DOHH2 (cell line): ENCODE results near the gene VSIG8.

Experiments used
- H3F3A ChIP-seq: fragments of 200-600 bp; sonication (generic), shearing (Covaris generic); 2 replicates; pipeline ENCODE4 v1.6.0; 2016; ENCODE audit warnings: antibody characterized with exemption, mild to moderate bottlenecking; ENCODE audit not compliant: control insufficient read depth, insufficient read depth
- H3K27ac ChIP-seq: fragments of 200-600 bp; sonication (generic); 2 replicates; pipeline ENCODE4 v1.5.1; 2014; ENCODE audit warnings: low read depth, mild to moderate bottlenecking, low read length, moderate library complexity
- H3K27me3 ChIP-seq: fragments of 200-600 bp; sonication (generic); 2 replicates; pipeline ENCODE4 v1.6.1; 2014; ENCODE audit warnings: mild to moderate bottlenecking, low read length, mixed read lengths; ENCODE audit not compliant: control insufficient read depth
- H3K36me3 ChIP-seq: fragments of 200-600 bp; sonication (generic); 2 replicates; pipeline ENCODE4 v1.6.1; 2014; ENCODE audit warnings: mild to moderate bottlenecking, low read length, moderate library complexity, mixed read lengths; ENCODE audit not compliant: control insufficient read depth
- H3K4me1 ChIP-seq: fragments of 200-600 bp; sonication (generic); 2 replicates; pipeline ENCODE4 v1.6.1; 2014; ENCODE audit warnings: mild to moderate bottlenecking, low read length, mixed read lengths; ENCODE audit not compliant: control insufficient read depth
- H3K4me2 ChIP-seq: fragments of 200-600 bp; sonication (generic); 2 replicates; pipeline ENCODE4 v1.6.0; 2014; ENCODE audit warnings: mild to moderate bottlenecking, low read length, moderate library complexity
- H3K4me3 ChIP-seq: fragments of 200-600 bp; sonication (generic); 2 replicates; pipeline ENCODE4 v1.5.1; 2014; ENCODE audit warnings: mild to moderate bottlenecking, low read length, mixed read lengths
- H3K79me2 ChIP-seq: fragments of 200-600 bp; sonication (generic); 2 replicates; pipeline ENCODE4 v1.6.1; 2014; ENCODE audit warnings: mild to moderate bottlenecking, low read length, mixed read lengths; ENCODE audit not compliant: control insufficient read depth
- H3K9me2 ChIP-seq: fragments of 200-600 bp; sonication (generic); replicated peaks from 2 replicates; pipeline ENCODE4 v1.6.1; 2014; ENCODE audit warnings: mild to moderate bottlenecking, low read length, mixed read lengths; ENCODE audit not compliant: control insufficient read depth
- H3K9me3 ChIP-seq: fragments of 200-600 bp; sonication (generic); 2 replicates; pipeline ENCODE4 v1.6.1; 2014; ENCODE audit warnings: antibody characterized with exemption, low read length, mixed read lengths; ENCODE audit not compliant: control insufficient read depth, insufficient read depth
- H4K20me1 ChIP-seq: fragments of 200-600 bp; sonication (generic); 2 replicates; pipeline ENCODE4 v1.6.0; 2014; ENCODE audit warnings: low read depth, mild to moderate bottlenecking, antibody characterized with exemption, low read length, moderate library complexity; ENCODE audit not compliant: control insufficient read depth, insufficient read depth
- CTCF ChIP-seq: fragments of 200-600 bp; sonication (generic); IDR thresholded peaks from one replicate; pipeline ENCODE4 v1.5.1; 2014; ENCODE audit warnings: antibody characterized with exemption, mild to moderate bottlenecking, low read depth, low read length; ENCODE audit not compliant: poor library complexity, severe bottlenecking
- EZH2phosphoT487 ChIP-seq: fragments of 200-600 bp; sonication (generic); IDR thresholded peaks from 2 replicates; pipeline ENCODE4 v1.6.1; 2017; ENCODE audit warnings: borderline replicate concordance, mild to moderate bottlenecking, antibody characterized with exemption, low read length, moderate library complexity, mixed read lengths

VSIG8 gene

GRCh38 chr1:159817276-159818041 lies 45.0 kb downstream of the VSIG8 start:
- no peak for TF ChIP-seq CTCF
- no peak for TF ChIP-seq EZH2phosphoT487
- Histone ChIP-seq H3K79me2 (no peaks in the 10 kb centered on the region), H3K27ac (no peak overlapping the region), H3K27me3 (peaks cover 20% of the 10 kb centered on the region; the same call in 1 of the 2 replicates), H3K4me3 (no peak overlapping the region), H3K4me2 (no peak overlapping the region), H3K36me3 (no peaks in the 10 kb centered on the region), H4K20me1 (no peaks in the 10 kb centered on the region), H3K4me1 (no peaks in the 10 kb centered on the region), H3K9me2 (no peaks in the 10 kb centered on the region), H3K9me3 (no peaks in the 10 kb centered on the region), H3F3A (no peaks in the 10 kb centered on the region)

GRCh38 chr1:159815926-159816325 lies 46.5 kb downstream of the VSIG8 start:
- TF ChIP-seq CTCF (no peak), EZH2phosphoT487 (no peak)

GRCh38 chr1:159804924-159805323 lies 57.5 kb downstream of the VSIG8 start:
- Histone ChIP-seq H3K4me3 (no peak overlapping the region), H3K9me2 (no peaks in the 10 kb centered on the region), H3K4me2 (no peak overlapping the region), H3K27me3 (peaks cover 46% of the 10 kb centered on the region), H3K4me1 (no peaks in the 10 kb centered on the region), H3F3A (no peaks in the 10 kb centered on the region), H3K36me3 (no peaks in the 10 kb centered on the region), H4K20me1 (no peaks in the 10 kb centered on the region), H3K27ac (no peak overlapping the region), H3K9me3 (no peaks in the 10 kb centered on the region), H3K79me2 (no peaks in the 10 kb centered on the region)
- TF ChIP-seq CTCF (no peak), EZH2phosphoT487 (no peak)

More at GRCh38 chr1:159815926-159816325, 46.5 kb downstream of the VSIG8 start:
- H3K36me3 ChIP-seq: no peaks in the 10 kb centered on the region
- no peaks in the 10 kb centered on the region for H3K79me2 ChIP-seq
- H3K9me2 ChIP-seq: no peaks in the 10 kb centered on the region
- H3K4me3 ChIP-seq: no peak overlapping the region
- peaks cover 32% of the 10 kb centered on the region; the same call in 1 of the 2 replicates for H3K27me3 ChIP-seq
- no peak overlapping the region for H3K4me2 ChIP-seq
- no peaks in the 10 kb centered on the region for H4K20me1 ChIP-seq
- H3K9me3 ChIP-seq: no peaks in the 10 kb centered on the region
- no peaks in the 10 kb centered on the region for H3F3A ChIP-seq
- no peaks in the 10 kb centered on the region for H3K4me1 ChIP-seq
- no peak overlapping the region for H3K27ac ChIP-seq
